Endothelial cell of umbilical vein (primary cell): ENCODE measurements around the gene DENND4A.

Source experiments
- JUN ChIP-seq: IDR thresholded peaks from 2 replicates; pipeline ENCODE4 v1.6.1; 2011; ENCODE audit warnings: borderline replicate concordance, low read depth; ENCODE audit not compliant: insufficient read length, insufficient read depth
- POLR2A ChIP-seq: IDR thresholded peaks from 2 replicates; pipeline ENCODE4 v1.6.1; 2012; ENCODE audit warnings: low read depth, mild to moderate bottlenecking, control low read depth, low read length
- POLR2AphosphoS5 ChIP-seq: IDR thresholded peaks from 2 replicates; pipeline ENCODE4 v1.6.1; 2012; ENCODE audit warnings: low read depth, mild to moderate bottlenecking, control low read depth, low read length, moderate library complexity; ENCODE audit not compliant: insufficient read depth
- TF ChIP-seq, protein P1 (sequence below), 2 donors: IDR thresholded peaks; 1 replicate in 1 of 2; 2 replicates in 1 of 2; pipeline ENCODE4 v1.5.1; 2011; ENCODE audit warnings: low read length in 2 of 2, mild to moderate bottlenecking in 2 of 2, moderate library complexity in 2 of 2, control low read depth in 1 of 2, inconsistent platforms in 1 of 2, low read depth in 1 of 2; ENCODE audit not compliant: insufficient read depth in 1 of 2; ENCODE audit errors: extremely low read depth in 1 of 2
- TF ChIP-seq, protein P2 (sequence below): IDR thresholded peaks from 2 replicates; pipeline ENCODE4 v1.6.1; 2011; ENCODE audit not compliant: insufficient read depth, insufficient read length

DNA sequence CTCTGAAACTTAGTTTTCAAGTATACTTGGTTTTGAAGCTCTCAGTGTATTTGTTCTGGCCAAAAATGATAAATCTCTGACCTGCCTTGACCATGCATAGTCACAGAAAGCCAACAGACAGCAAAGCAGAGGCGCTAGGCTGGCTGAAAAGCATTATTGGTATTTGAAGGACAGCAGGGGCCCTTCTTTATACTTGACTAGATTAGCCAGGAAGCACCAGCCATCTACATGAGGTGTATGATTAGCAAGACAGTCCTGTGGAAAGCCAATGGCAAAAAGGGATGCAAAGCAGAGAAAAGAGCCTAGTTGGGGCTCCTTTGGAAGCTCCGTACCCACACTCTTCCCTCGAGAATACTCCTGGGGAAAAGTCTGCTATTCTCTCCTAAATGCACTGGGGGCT lies 162.5 kb downstream of the DENND4A start:
- TF ChIP-seq, protein P1, sequence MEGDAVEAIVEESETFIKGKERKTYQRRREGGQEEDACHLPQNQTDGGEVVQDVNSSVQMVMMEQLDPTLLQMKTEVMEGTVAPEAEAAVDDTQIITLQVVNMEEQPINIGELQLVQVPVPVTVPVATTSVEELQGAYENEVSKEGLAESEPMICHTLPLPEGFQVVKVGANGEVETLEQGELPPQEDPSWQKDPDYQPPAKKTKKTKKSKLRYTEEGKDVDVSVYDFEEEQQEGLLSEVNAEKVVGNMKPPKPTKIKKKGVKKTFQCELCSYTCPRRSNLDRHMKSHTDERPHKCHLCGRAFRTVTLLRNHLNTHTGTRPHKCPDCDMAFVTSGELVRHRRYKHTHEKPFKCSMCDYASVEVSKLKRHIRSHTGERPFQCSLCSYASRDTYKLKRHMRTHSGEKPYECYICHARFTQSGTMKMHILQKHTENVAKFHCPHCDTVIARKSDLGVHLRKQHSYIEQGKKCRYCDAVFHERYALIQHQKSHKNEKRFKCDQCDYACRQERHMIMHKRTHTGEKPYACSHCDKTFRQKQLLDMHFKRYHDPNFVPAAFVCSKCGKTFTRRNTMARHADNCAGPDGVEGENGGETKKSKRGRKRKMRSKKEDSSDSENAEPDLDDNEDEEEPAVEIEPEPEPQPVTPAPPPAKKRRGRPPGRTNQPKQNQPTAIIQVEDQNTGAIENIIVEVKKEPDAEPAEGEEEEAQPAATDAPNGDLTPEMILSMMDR (IDR thresholded peaks at IDR 0.05; ENCODE audit: extremely low read depth in 1 of 2, insufficient read depth in 1 of 2, low read depth in 1 of 2, low read length in 2 of 2) = no peak
- no peak for TF ChIP-seq POLR2A
- TF ChIP-seq, protein P2, sequence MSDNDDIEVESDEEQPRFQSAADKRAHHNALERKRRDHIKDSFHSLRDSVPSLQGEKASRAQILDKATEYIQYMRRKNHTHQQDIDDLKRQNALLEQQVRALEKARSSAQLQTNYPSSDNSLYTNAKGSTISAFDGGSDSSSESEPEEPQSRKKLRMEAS = no peak
- no peak for TF ChIP-seq JUN
- TF ChIP-seq POLR2AphosphoS5 = no peak
